ACC112 (cell line): Measurements from ENCODE around the gene RUVBL2.
A peak's percentile ranks its signal among the peaks of the same experiment; 100 is the strongest.

ENCODE experiments used
- H2AFZ ChIP-seq: fragments of 200-600 bp; sonication (generic); one replicate; pipeline ENCODE4 v1.6.0; 2017; ENCODE audit warnings: antibody characterized with exemption, low read length; ENCODE audit not compliant: unreplicated experiment
- H3K27ac ChIP-seq: fragments of 200-600 bp; sonication (generic); 2 replicates; pipeline ENCODE4 v1.5.1; 2014; ENCODE audit warnings: low read depth, mild to moderate bottlenecking, antibody characterized with exemption, low read length, moderate library complexity
- H3K27me3 ChIP-seq: fragments of 200-600 bp; sonication (generic); 2 replicates; pipeline ENCODE4 v1.6.1; 2014; ENCODE audit warnings: mild to moderate bottlenecking, antibody characterized with exemption, low read length, moderate library complexity, mixed read lengths; ENCODE audit not compliant: insufficient read depth
- H3K36me3 ChIP-seq: fragments of 200-600 bp; sonication (generic); 2 replicates; pipeline ENCODE4 v1.6.1; 2016; ENCODE audit warnings: mild to moderate bottlenecking, antibody characterized with exemption, low read length, moderate library complexity, mixed read lengths; ENCODE audit not compliant: insufficient read depth
- H3K4me1 ChIP-seq: fragments of 200-600 bp; sonication (generic); one replicate; pipeline ENCODE4 v1.6.1; 2016; ENCODE audit warnings: low read length, mixed read lengths; ENCODE audit not compliant: insufficient read depth, unreplicated experiment, control insufficient read depth
- H3K4me3 ChIP-seq: fragments of 200-600 bp; sonication (generic); 2 replicates; pipeline ENCODE4 v1.5.1; 2014; ENCODE audit warnings: mild to moderate bottlenecking, low read depth, low read length
- H3K79me2 ChIP-seq: fragments of 200-600 bp; sonication (generic); one replicate; pipeline ENCODE4 v1.6.0; 2016; ENCODE audit warnings: low read length; ENCODE audit not compliant: control insufficient read depth, unreplicated experiment, insufficient read depth

Gene RUVBL2

DNA sequence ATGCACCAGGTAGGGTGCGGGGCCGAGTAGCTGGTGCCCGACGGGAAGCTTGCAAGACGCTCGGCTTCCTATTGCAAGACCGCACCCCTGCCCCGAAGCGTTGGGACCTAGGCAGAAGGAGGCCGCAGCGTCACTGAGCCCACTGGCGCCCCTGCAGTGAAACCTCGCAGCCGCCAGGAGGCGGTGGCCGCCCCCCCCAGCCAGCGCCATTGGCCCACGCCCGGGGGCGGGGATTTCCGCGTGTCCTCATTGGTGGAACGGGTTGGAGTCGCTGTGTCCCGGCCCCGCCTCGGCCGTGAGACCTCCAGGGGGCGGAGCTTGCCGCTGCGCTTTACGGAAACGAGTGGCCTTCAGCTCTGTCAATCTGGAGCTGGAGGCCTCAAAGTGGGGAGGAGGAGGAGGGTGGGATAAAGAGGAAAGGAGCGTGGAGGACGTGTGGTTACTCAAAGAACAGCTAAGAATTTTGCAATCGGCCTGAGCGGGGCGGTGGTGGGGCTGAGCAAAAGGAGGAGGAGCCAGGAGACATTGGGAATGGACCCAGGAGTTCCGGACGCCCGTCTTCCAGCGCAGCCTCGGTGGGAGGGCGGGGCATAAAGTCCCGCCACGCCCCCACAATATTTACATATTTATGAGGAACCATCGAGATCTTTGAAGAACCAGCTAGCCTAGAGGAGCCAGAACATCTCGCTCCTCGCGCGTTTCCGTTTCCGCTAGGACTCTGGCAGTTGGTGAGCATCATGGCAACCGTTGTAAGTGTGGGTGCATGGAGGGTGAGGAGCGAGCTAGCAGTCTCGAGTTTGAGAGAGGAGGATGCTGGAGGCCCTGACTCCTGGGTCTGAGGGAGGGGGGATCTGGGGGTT lies at the start of gene RUVBL2, which contains the start of gene GYS1:
Gene RUVBL2, plus strand, starts transcription at position 713 of the 860 bp plus-strand sequence. Its CDS starts 25 bp downstream, at position 738.
Gene GYS1, minus strand, starts transcription at position 135 of the 860 bp plus-strand sequence. CDS start 197 bp downstream, outside the sequence.
- Histone ChIP-seq H3K79me2 (peaks cover 66% of the 10 kb centered on the region), H3K27ac (peak within 1 kb of the TSS; percentile 72), H2AFZ (no peak within 1 kb of the TSS)

GRCh38 chr19:48945415-48945814 lies 48.3 kb upstream of the RUVBL2 start:
- Histone ChIP-seq H3K79me2 (no peaks in the 10 kb centered on the region), H3K27ac (no peak overlapping the region), H3K27me3 (no peaks in the 10 kb centered on the region), H2AFZ (no peak overlapping the region), H3K4me1 (no peaks in the 10 kb centered on the region), H3K36me3 (no peaks in the 10 kb centered on the region), H3K4me3 (no peak overlapping the region)

More for the DNA sequence above, at the start of gene RUVBL2, which contains the start of gene GYS1:
- H3K27me3 ChIP-seq = no peaks in the 10 kb centered on the region
- H3K36me3 ChIP-seq = no peaks in the 10 kb centered on the region
- H3K4me3 ChIP-seq = peak within 1 kb of the TSS; percentile 91
- H3K4me1 ChIP-seq = peaks cover 8% of the 10 kb centered on the region

DNA sequence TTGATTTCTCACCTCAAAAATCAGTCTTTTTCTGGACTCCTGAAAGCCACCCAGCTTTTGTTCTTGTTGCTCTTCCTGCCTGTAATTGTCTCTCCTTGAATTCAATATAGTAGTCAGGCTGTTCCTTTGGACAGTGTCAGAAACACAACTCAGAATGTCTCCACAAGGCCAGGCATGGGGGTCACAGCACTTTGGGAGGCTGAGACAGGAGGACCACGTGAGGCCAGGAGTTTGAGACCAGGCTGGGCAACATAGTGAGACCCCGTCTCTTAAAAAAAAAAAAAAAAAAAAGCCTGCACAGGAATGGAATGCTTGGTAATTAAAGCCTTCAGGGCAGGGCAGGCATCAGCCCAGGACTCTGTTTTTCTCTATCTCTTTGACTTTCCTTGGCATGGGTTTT lies 47.9 kb upstream of the RUVBL2 start:
- H3K27ac ChIP-seq = no peak overlapping the region
- H3K27me3 ChIP-seq = no peaks in the 10 kb centered on the region
- no peak overlapping the region for H2AFZ ChIP-seq
- H3K4me3 ChIP-seq = no peak overlapping the region
- H3K79me2 ChIP-seq = no peaks in the 10 kb centered on the region
- no peaks in the 10 kb centered on the region for H3K4me1 ChIP-seq
- H3K36me3 ChIP-seq = no peaks in the 10 kb centered on the region

- Histone ChIP-seq H3K27ac (no peak overlapping the region), H3K4me1 (no peaks in the 10 kb centered on the region), H3K27me3 (no peaks in the 10 kb centered on the region), H2AFZ (no peak overlapping the region), H3K4me3 (no peak overlapping the region), H3K36me3 (no peaks in the 10 kb centered on the region), H3K79me2 (no peaks in the 10 kb centered on the region)
Observed at GRCh38 chr19:48946463-48947257, 47.0 kb upstream of the RUVBL2 start.

GRCh38 chr19:48947258-48947542 lies 46.5 kb upstream of the RUVBL2 start:
- no peaks in the 10 kb centered on the region for H3K27me3 ChIP-seq
- no peaks in the 10 kb centered on the region for H3K4me1 ChIP-seq
- H3K27ac ChIP-seq = no peak overlapping the region
- no peaks in the 10 kb centered on the region for H3K36me3 ChIP-seq
- H3K4me3 ChIP-seq = no peak overlapping the region
- H3K79me2 ChIP-seq = no peaks in the 10 kb centered on the region
- no peak overlapping the region for H2AFZ ChIP-seq

DNA sequence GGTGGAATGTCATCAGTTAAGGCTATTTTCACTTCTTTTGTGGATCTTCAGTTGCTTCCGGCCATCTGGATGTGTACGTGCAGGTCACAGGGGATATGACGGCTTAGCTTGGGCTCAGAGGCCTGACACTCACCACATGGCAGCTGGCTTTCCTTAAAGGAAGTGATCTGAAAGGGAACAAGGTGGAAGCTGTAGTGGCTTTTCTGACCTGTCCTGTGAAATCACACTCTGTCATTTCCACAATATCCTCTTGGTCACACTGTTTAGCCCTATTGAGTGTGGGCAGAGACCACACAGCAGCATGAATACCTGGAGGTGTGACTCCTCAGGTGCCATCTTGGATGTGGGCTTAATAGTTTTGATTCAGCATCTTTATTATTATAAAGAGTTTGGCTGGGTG lies 43.5 kb upstream of the RUVBL2 start:
- Histone ChIP-seq H2AFZ (no peak overlapping the region), H3K27ac (no peak overlapping the region), H3K4me1 (no peaks in the 10 kb centered on the region), H3K79me2 (peaks cover 3% of the 10 kb centered on the region), H3K27me3 (no peaks in the 10 kb centered on the region), H3K36me3 (no peaks in the 10 kb centered on the region), H3K4me3 (no peak overlapping the region)

- Histone ChIP-seq H3K27ac (no peak overlapping the region), H3K36me3 (no peaks in the 10 kb centered on the region), H3K79me2 (peaks cover 11% of the 10 kb centered on the region), H2AFZ (no peak overlapping the region), H3K4me1 (peaks cover 2% of the 10 kb centered on the region), H3K27me3 (no peaks in the 10 kb centered on the region), H3K4me3 (no peak overlapping the region)
Observed at GRCh38 chr19:48950830-48951519, 42.7 kb upstream of the RUVBL2 start.

- H3K36me3 ChIP-seq = 0 out of 2 replicates have a peak, but pooled peaks cover 5% of the 10 kb centered on the region
- H3K27ac ChIP-seq = no peak overlapping the region
- no peak overlapping the region for H3K4me3 ChIP-seq
- peaks cover 15% of the 10 kb centered on the region for H3K79me2 ChIP-seq
- H3K27me3 ChIP-seq = no peaks in the 10 kb centered on the region
- H2AFZ ChIP-seq = no peak overlapping the region
- H3K4me1 ChIP-seq = peaks cover 3% of the 10 kb centered on the region
Observed at GRCh38 chr19:48953141-48953540, 40.5 kb upstream of the RUVBL2 start.

DNA sequence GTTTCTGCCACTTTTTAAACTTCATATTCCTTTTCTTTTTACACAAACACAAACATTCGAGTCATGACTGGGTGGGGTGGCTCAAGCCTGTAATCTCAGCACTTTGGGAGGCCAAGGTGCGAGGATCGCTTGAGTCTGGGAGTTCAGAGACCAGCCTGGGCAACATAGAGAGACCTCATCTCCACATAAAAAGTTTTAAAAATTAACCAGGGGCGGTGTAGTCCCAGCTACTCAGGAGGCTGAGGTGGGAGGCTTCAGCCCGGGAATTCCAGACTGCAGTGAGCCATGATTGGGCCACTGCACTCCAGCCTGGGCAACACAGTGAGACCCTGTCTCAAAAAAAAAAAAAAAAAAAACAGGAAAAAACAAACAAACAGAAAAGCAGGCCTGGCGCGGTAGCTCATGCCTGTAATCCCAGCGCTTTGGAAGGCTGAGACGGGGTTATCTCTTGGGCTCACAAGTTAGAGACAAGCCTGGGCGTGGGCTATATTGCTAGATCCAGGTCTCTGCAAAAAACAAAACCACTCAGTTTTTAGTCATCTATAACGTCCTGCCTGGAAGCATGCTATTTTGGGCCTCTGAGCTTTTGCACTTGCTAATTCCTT lies 39.6 kb upstream of the RUVBL2 start:
- peak overlapping the region; percentile 84 for H3K4me3 ChIP-seq
- H3K36me3 ChIP-seq = 0 out of 2 replicates have a peak, but pooled peaks cover 5% of the 10 kb centered on the region
- H2AFZ ChIP-seq = peak overlapping the region; percentile 80
- H3K79me2 ChIP-seq = peaks cover 15% of the 10 kb centered on the region
- H3K4me1 ChIP-seq = peaks cover 3% of the 10 kb centered on the region
- H3K27ac ChIP-seq = no peak overlapping the region
- H3K27me3 ChIP-seq = no peaks in the 10 kb centered on the region
